Activated naive CD8-positive, alpha-beta T cell treated with anti-CD3 and anti-CD28 coated beads for 36 hours (primary cell): ENCODE data around the gene SPC24. TPM values are rescaled to one million over a fixed set of nuclear protein-coding genes. Genes with fewer than 3 reads are reported as not detected.
A peak's percentile ranks its signal among the peaks of the same experiment; 100 is the strongest.
"Not testable (repeated sequence)": the region's sequence is repeated elsewhere in the genome, so short reads cannot be mapped to it uniquely, and the experiment has no call there.

Experiments
- DNase-seq: peaks from one replicate; pipeline ENCODE4 v3.0.0; 2021
- H3K27ac Mint-ChIP-seq: one replicate; pipeline ENCODE4 v1.8.0; 2022; ENCODE audit warnings: mild to moderate bottlenecking, moderate library complexity, mixed read lengths
- H3K27me3 Mint-ChIP-seq: one replicate; pipeline ENCODE4 v1.8.0; 2022; ENCODE audit warnings: mild to moderate bottlenecking, mixed read lengths
- H3K36me3 Mint-ChIP-seq: one replicate; pipeline ENCODE4 v1.8.0; 2021; ENCODE audit warnings: mild to moderate bottlenecking, mixed read lengths
- H3K4me1 Mint-ChIP-seq: one replicate; pipeline ENCODE4 v1.8.0; 2021; ENCODE audit warnings: mixed read lengths
- H3K4me3 Mint-ChIP-seq: one replicate; pipeline ENCODE4 v1.8.0; 2022; ENCODE audit warnings: mild to moderate bottlenecking, moderate library complexity, mixed read lengths
- H3K9me3 Mint-ChIP-seq: one replicate; pipeline ENCODE4 v1.8.0; 2022; ENCODE audit warnings: mixed read lengths
- total RNA-seq, 2 experiments: library from RNA; stranded (reverse); gene quantifications; one replicate each; pipeline ENCODE4 v1.2.3, GENCODE V29; 2021

Gene SPC24
- total RNA-seq, 2 experiments from 2014 or later: 54.4 TPM

DNA sequence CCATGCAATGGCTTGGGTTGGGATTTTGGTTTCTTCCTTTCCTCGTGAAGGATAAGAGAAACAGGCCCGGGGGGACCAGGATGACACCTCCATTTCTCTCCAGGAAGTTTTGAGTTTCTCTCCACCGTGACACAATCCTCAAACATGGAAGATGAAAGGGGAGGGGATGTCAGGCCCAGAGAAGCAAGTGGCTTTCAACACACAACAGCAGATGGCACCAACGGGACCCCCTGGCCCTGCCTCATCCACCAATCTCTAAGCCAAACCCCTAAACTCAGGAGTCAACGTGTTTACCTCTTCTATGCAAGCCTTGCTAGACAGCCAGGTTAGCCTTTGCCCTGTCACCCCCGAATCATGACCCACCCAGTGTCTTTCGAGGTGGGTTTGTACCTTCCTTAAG lies 24.1 kb downstream of the SPC24 start:
- no peak for DNase-seq
- Mint-ChIP-seq H3K9me3 (no peaks in the 10 kb centered on the region), H3K4me1 (no peaks in the 10 kb centered on the region), H3K27me3 (no peaks in the 10 kb centered on the region), H3K36me3 (peaks cover 36% of the 10 kb centered on the region), H3K27ac (no peak overlapping the region), H3K4me3 (no peak overlapping the region)

DNA sequence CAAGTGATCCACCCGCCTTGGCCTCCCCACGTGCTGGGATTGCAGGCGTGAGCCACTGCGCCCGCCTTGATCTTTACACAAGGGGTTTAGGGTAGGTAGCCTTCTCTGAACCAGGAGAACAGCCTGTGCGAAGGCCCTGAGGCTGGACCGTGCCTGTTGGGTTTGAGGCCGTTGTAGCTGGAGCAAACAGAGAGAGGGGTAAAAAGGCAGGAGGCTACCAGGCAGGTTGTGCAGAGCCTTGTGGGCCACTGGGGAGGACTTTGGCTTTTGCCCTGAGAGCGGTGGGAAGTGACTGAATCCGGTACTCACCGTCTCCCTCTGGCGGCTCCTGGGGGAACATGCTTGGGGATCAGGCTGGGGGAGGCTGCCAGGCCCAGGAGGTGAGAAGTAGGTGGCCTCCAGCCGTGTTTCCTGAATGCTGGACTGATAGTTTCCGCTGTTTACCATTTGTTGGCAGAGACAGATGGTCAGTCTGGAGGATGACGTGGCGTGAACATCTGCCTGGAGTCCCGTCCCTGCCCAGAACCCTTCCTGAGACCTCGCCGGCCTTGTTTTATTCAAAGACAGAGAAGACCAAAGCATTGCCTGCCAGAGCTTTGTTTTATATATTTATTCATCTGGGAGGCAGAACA lies 24.6 kb downstream of the SPC24 start:
- DNase-seq: peak; percentile 66
- Mint-ChIP-seq H3K4me1 (no peaks in the 10 kb centered on the region), H3K9me3 (no peaks in the 10 kb centered on the region), H3K27me3 (no peaks in the 10 kb centered on the region), H3K27ac (peak overlapping the region; percentile 29), H3K4me3 (no peak overlapping the region), H3K36me3 (peaks cover 41% of the 10 kb centered on the region)

DNA sequence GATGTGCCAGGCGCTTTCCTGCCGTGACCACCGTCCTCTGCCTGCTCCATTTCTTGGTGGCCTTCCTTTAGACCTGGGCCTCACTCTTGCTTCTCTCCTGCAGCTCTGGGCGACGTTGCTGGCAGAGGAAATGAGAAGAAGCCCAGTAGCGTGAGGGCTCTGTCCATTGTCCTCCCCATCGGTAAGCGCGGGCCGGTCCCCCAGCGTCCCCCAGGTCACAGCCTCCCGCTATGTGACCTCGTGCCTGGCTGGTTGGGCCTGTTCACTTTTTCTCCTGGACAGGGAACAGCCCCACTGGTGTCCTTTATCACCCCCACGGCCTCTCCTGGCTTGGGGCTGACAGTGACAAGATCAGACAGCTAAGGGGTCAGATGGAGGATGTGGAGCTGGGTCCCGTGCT lies 27.7 kb downstream of the SPC24 start:
- no peak for DNase-seq
- H3K27ac Mint-ChIP-seq: no peak overlapping the region
- H3K4me3 Mint-ChIP-seq: no peak overlapping the region
- no peaks in the 10 kb centered on the region for H3K27me3 Mint-ChIP-seq
- no peaks in the 10 kb centered on the region for H3K9me3 Mint-ChIP-seq
- no peaks in the 10 kb centered on the region for H3K4me1 Mint-ChIP-seq
- H3K36me3 Mint-ChIP-seq: peaks cover 41% of the 10 kb centered on the region

DNA sequence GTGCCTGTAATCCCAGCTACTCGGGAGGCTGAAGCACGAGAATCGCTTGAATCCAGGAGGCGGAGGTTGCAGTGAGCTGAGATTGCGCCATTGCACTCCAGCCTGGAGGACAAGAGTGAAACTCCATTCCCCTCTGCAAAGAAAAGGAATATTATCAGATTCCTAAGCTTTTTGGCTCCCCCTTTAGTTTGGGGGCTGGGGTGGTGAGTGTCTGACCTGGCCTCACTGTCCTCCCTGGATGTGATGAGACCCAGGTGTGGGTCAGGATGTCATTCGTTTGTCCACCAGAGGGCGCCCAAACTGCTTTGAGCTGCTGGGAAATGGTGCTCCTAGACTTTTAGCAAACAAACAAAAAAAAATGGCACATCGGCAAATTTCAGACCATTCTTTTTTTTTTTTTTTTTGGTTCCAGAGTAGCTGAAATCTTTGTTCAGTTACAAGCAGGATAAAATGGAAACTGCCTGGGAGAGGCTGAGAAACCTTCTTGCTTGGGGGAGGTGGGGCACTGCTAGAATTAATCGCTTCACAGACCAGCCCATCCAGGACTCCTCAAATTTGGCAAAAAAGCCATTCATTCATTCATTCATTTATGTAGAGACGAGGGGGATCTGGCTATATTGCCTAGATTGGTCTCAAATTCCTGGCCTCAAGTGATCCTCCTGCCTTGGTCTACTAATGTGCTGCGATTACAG lies 29.4 kb downstream of the SPC24 start:
- Mint-ChIP-seq H3K36me3 (peaks cover 31% of the 10 kb centered on the region), H3K9me3 (no peaks in the 10 kb centered on the region), H3K4me3 (no peak overlapping the region), H3K27ac (no peak overlapping the region), H3K4me1 (no peaks in the 10 kb centered on the region), H3K27me3 (no peaks in the 10 kb centered on the region)
- peak; percentile 67 for DNase-seq

DNA sequence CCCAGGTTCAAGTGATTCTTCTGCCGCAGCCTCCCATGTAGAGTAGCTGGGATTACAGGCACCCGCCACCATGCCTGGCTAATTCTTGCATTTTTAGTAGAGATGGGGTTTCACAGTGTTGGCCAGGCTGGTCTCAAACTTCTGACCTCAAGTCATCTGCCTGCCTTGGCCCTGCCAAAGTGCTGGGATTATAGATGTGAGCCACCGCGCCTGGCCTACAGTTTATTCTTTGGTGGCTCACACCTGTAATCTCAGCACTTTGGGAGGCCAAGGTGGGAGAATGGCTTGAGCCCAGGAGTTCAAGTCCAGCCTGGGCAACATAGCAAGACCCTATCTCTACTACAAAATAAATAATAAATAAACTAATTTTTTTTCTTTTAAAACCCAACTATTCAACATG lies 31.4 kb downstream of the SPC24 start:
- H3K36me3 Mint-ChIP-seq: peaks cover 29% of the 10 kb centered on the region
- not testable (repeated sequence) for H3K27me3 Mint-ChIP-seq, DNase-seq, H3K9me3 Mint-ChIP-seq, H3K4me1 Mint-ChIP-seq, H3K27ac Mint-ChIP-seq, H3K4me3 Mint-ChIP-seq

DNA sequence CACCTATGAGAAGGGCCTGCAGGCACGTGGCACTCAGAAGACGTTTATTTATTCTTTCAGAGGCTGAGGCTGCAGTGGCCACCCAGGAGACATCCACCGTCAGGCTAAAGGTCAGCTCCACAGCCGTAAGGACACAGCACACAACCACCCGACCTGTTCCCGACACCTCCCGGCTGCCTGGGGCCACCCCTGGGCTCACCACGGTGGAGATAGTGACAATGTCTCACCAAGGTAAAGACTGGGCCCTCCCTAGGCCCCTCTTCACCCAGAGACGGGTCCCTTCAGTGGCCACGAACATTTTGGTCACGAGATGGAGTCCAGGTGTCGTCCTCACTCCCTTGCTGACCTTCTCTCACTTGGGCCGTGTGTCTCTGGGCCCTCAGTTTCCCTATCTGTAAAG lies 32.5 kb downstream of the SPC24 start:
- Mint-ChIP-seq H3K4me1 (no peaks in the 10 kb centered on the region), H3K36me3 (peaks cover 35% of the 10 kb centered on the region), H3K27ac (no peak overlapping the region), H3K27me3 (no peaks in the 10 kb centered on the region), H3K9me3 (no peaks in the 10 kb centered on the region), H3K4me3 (no peak overlapping the region)
- DNase-seq: no peak

DNA sequence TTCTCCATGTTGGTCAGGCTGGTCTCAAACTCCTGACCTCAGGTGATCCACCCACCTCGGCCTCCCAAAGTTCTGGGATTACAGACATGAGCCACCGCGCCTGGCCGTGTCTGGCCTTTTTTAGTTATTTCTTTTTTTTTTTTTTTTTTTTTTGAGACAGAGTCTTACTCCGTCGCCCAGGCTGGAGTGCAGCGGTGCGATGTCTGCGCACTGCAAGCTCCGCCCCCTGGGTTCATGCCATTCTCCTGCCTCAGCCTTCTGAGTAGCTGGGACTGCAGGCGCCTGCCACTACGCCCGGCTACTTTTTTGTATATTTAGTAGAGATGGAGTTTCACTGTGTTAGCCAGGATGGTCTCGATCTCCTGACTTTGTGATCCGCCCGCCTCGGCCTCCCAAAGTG lies 33.6 kb downstream of the SPC24 start:
- not testable (repeated sequence) for DNase-seq, H3K4me3 Mint-ChIP-seq, H3K9me3 Mint-ChIP-seq, H3K27ac Mint-ChIP-seq, H3K27me3 Mint-ChIP-seq, H3K4me1 Mint-ChIP-seq
- peaks cover 35% of the 10 kb centered on the region for H3K36me3 Mint-ChIP-seq

DNA sequence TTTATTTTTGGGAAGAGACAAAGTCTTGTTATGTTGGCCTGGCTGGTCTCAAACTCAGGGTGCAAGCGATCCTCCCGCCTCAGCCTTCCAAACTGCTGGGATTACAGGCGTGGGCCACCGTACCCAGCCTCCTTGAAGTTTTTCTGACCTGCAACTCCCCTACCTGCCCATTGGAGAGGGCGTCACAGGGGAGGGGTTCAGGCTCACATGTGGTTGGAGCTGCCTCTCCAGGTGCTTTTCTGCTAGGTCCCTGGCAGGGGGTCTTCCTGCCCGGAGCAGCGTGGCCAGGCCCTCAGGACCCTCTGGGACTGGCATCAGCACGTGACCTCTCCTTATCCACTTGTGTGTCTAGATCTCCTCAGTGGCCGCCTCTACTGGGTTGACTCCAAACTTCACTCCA lies 39.1 kb downstream of the SPC24 start:
- H3K36me3 Mint-ChIP-seq: peaks cover 40% of the 10 kb centered on the region
- H3K27me3 Mint-ChIP-seq: no peaks in the 10 kb centered on the region
- DNase-seq: no peak
- no peaks in the 10 kb centered on the region for H3K4me1 Mint-ChIP-seq
- no peak overlapping the region for H3K4me3 Mint-ChIP-seq
- no peaks in the 10 kb centered on the region for H3K9me3 Mint-ChIP-seq
- H3K27ac Mint-ChIP-seq: no peak overlapping the region

DNA sequence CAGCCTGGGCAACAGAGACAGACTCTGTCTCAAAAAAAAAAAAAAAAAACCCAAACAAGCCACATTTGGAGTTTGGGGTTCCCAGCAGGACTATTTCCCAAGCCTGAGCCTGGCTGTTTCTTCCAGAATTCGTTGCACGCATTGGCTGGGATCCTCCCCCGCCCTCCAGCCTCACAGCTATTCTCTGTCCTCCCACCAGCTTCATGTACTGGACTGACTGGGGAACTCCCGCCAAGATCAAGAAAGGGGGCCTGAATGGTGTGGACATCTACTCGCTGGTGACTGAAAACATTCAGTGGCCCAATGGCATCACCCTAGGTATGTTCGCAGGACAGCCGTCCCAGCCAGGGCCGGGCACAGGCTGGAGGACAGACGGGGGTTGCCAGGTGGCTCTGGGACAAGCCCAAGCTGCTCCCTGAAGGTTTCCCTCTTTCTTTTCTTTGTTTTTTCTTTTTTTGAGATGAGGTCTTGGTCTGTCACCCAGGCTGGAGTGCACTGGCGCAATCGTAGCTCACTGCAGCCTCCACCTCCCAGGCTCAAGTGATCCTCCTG lies 39.6 kb downstream of the SPC24 start:
- H3K36me3 Mint-ChIP-seq: peaks cover 38% of the 10 kb centered on the region
- H3K4me3 Mint-ChIP-seq: no peak overlapping the region
- H3K27ac Mint-ChIP-seq: no peak overlapping the region
- DNase-seq: no peak
- H3K27me3 Mint-ChIP-seq: no peaks in the 10 kb centered on the region
- no peaks in the 10 kb centered on the region for H3K4me1 Mint-ChIP-seq
- H3K9me3 Mint-ChIP-seq: no peaks in the 10 kb centered on the region

DNA sequence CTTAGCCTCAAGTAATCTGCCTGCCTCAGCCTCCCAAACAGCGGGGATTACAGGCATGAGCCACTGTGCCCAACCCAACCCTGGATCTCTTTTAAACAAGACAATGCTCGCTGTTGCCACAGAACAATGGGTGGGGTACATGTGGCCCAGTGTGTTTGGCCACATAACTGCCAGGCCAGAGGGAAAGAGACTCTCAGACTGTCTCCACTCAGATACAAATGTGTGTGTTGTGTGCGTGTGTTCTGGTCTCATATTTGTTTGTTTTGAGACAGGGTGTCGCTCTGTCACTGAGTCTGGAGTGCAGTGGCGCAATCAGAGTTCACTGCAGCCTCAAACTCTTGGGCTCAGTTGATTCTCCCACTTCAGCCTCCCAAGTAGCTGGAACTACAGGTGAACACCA lies 40.5 kb downstream of the SPC24 start:
- no peaks in the 10 kb centered on the region for H3K4me1 Mint-ChIP-seq
- H3K36me3 Mint-ChIP-seq: peaks cover 36% of the 10 kb centered on the region
- no peaks in the 10 kb centered on the region for H3K27me3 Mint-ChIP-seq
- DNase-seq: no peak
- H3K27ac Mint-ChIP-seq: no peak overlapping the region
- no peaks in the 10 kb centered on the region for H3K9me3 Mint-ChIP-seq
- H3K4me3 Mint-ChIP-seq: no peak overlapping the region

DNA sequence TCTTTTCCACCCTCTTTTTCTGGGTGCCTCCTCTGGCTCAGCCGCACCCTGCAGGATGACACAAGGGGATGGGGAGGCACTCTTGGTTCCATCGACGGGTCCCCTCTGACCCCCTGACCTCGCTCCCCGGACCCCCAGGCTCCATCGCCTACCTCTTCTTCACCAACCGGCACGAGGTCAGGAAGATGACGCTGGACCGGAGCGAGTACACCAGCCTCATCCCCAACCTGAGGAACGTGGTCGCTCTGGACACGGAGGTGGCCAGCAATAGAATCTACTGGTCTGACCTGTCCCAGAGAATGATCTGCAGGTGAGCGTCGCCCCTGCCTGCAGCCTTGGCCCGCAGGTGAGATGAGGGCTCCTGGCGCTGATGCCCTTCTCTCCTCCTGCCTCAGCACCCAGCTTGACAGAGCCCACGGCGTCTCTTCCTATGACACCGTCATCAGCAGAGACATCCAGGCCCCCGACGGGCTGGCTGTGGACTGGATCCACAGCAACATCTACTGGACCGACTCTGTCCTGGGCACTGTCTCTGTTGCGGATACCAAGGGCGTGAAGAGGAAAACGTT lies 42.4 kb downstream of the SPC24 start:
- Mint-ChIP-seq H3K4me3 (peak overlapping the region; percentile 5), H3K4me1 (no peaks in the 10 kb centered on the region), H3K36me3 (peaks cover 35% of the 10 kb centered on the region), H3K27ac (no peak overlapping the region), H3K27me3 (no peaks in the 10 kb centered on the region), H3K9me3 (no peaks in the 10 kb centered on the region)
- no peak for DNase-seq

DNA sequence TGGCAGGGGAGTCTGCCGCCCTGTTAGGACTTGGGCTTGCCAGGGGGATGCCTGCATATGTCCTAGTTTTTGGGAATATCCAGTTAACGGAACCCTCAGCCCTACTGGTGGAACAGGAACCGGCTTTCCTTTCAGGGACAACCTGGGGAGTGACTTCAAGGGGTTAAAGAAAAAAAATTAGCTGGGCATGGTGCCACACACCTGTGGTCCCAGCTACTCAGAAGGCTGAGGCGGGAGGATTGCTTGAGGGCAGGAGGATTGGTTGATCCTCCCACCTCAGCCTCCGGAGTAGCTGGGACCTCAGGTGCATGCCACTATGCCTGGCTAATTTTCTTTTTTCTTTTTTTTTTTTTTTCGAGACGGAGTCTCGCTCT lies 43.8 kb downstream of the SPC24 start:
- Mint-ChIP-seq H3K4me3 (no peak overlapping the region), H3K27ac (no peak overlapping the region), H3K9me3 (no peaks in the 10 kb centered on the region), H3K27me3 (no peaks in the 10 kb centered on the region), H3K36me3 (peaks cover 28% of the 10 kb centered on the region), H3K4me1 (no peaks in the 10 kb centered on the region)
- DNase-seq: no peak

DNA sequence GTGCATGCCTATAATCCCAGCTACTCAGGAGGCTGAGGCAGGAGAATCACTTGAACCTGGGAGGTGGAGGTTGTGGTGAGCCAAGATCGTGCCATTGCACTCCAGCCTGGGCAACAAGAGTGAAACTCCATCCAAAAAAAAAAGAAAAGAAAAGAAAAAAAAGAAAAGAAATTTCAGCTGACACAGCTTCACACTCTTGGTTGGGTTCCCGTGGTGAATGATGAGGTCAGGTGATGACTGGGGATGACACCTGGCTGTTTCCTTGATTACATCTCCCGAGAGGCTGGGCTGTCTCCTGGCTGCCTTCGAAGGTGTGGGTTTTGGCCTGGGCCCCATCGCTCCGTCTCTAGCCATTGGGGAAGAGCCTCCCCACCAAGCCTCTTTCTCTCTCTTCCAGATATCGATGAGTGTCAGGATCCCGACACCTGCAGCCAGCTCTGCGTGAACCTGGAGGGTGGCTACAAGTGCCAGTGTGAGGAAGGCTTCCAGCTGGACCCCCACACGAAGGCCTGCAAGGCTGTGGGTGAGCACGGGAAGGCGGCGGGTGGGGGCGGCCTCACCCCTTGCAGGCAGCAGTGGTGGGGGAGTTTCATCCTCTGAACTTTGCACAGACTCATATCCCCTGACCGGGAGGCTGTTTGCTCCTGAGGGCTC lies 44.3 kb downstream of the SPC24 start:
- Mint-ChIP-seq H3K27ac (no peak overlapping the region), H3K36me3 (peaks cover 28% of the 10 kb centered on the region), H3K9me3 (no peaks in the 10 kb centered on the region), H3K4me1 (no peaks in the 10 kb centered on the region), H3K27me3 (no peaks in the 10 kb centered on the region), H3K4me3 (no peak overlapping the region)
- DNase-seq: no peak

DNA sequence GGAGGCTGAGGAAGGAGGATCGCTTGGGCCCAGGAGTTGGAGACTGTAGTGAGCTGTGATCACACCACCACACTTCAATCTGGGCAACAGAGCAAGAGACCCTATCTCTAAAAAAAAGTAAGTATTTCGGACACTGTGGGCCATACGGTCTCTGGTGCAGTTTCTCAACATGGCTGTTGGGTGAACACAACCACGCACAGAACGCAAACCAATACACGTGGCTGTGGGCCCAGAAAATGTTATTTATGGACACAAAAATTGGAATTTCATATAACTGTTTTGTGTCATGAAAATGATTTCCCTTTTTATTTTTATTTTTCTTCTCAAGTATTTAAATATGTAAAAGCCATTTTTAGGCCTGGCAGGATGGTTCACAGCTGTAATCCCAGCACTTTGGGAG lies 46.8 kb downstream of the SPC24 start:
- H3K4me3 Mint-ChIP-seq: no peak overlapping the region
- no peaks in the 10 kb centered on the region for H3K27me3 Mint-ChIP-seq
- H3K9me3 Mint-ChIP-seq: no peaks in the 10 kb centered on the region
- no peaks in the 10 kb centered on the region for H3K4me1 Mint-ChIP-seq
- H3K27ac Mint-ChIP-seq: no peak overlapping the region
- DNase-seq: no peak
- peaks cover 39% of the 10 kb centered on the region for H3K36me3 Mint-ChIP-seq

DNA sequence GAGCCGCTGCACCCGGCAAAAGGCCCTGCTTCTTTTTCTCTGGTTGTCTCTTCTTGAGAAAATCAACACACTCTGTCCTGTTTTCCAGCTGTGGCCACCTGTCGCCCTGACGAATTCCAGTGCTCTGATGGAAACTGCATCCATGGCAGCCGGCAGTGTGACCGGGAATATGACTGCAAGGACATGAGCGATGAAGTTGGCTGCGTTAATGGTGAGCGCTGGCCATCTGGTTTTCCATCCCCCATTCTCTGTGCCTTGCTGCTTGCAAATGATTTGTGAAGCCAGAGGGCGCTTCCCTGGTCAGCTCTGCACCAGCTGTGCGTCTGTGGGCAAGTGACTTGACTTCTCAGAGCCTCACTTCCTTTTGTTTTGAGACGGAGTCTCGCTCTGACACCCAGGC lies 49.1 kb downstream of the SPC24 start:
- no peak for DNase-seq
- Mint-ChIP-seq H3K9me3 (no peaks in the 10 kb centered on the region), H3K27ac (peak overlapping the region; percentile 39), H3K36me3 (peaks cover 42% of the 10 kb centered on the region), H3K4me1 (no peaks in the 10 kb centered on the region), H3K4me3 (no peak overlapping the region), H3K27me3 (no peaks in the 10 kb centered on the region)
